Testis (tissue), 3 donors: Measurements from ENCODE around the gene PCSK5. TPM values are rescaled to one million over a fixed set of nuclear protein-coding genes. Genes with fewer than 3 reads are reported as not detected.

Source experiments
- DNase-seq: peaks from one replicate; pipeline ENCODE4 v3.0.0-alpha.2; 2019
- H3K27ac ChIP-seq, 2 donors: fragments of 200-600 bp; sonication (generic); one replicate each; pipeline ENCODE4 v1.5.1; 2019
- H3K27me3 ChIP-seq: fragments of 200-600 bp; sonication (generic); one replicate; pipeline ENCODE4 v1.5.1; 2019
- H3K36me3 ChIP-seq: fragments of 200-600 bp; sonication (generic); one replicate; pipeline ENCODE4 v1.5.1; 2017; ENCODE audit warnings: low read depth; ENCODE audit errors: missing control alignments
- H3K4me1 ChIP-seq: fragments of 200-600 bp; sonication (generic); one replicate; pipeline ENCODE4 v1.5.1; 2019
- H3K4me3 ChIP-seq, 2 donors: fragments of 200-600 bp; sonication (generic); one replicate each; pipeline ENCODE4 v1.5.1; 2017 to 2019
- H3K9me3 ChIP-seq: fragments of 200-600 bp; sonication (generic); one replicate; pipeline ENCODE4 v1.5.1; 2017
- POLR2A ChIP-seq: fragments of 450-650 bp; IDR thresholded peaks from one replicate; pipeline ENCODE4 v1.6.1; 2017; ENCODE audit warnings: antibody characterized with exemption, mild to moderate bottlenecking, moderate library complexity
- WGBS, 2 donors: methylation state at CpG; one replicate each; pipeline ENCODE4 v1.1.5; 2018; 5-methylcytosine and 5-hydroxymethylcytosine counted together
- intact Hi-C: fragments of 100-400 bp; cut with DNase I; formaldehyde crosslinking; loops from one replicate; pipeline ENCODE4 v1.15.1; 2023; ENCODE audit warnings: low total_unique reads
- polyA plus RNA-seq: library from polyadenylated mRNA; stranded (reverse); fragments of 350-450 nt; fragmentation: Illumina TruSeq; extraction: RNeasy Lipid Tissue Mini Kit (QIAGEN cat#74804); gene quantifications from one replicate; pipeline ENCODE4 v1.2.3, GENCODE V29; 2014; ENCODE audit warnings: low read depth, low replicate concordance; ENCODE audit not compliant: insufficient read depth
- total RNA-seq, 2 donors: library from RNA; depleted of rRNA; stranded (reverse); fragments of >200 nt; gene quantifications; one replicate each; pipeline ENCODE4 v1.2.3, GENCODE V29; 2016
- TF ChIP-seq, protein P1 (sequence below), 3 experiments: fragments of 450-650 bp in 2 of 3; fragments of 200-600 bp in 1 of 3; sonication (generic) in 1 of 3; IDR thresholded peaks; one replicate each; pipeline ENCODE4 v1.5.1; 2016 to 2019; ENCODE audit warnings: antibody characterized with exemption in 3 of 3, mild to moderate bottlenecking in 2 of 3, moderate library complexity in 1 of 3

The PCSK5 gene
- total and polyA plus RNA-seq, 3 donors from 2014 or later: 9.4 to 50.6 (median 27.5) TPM

DNA sequence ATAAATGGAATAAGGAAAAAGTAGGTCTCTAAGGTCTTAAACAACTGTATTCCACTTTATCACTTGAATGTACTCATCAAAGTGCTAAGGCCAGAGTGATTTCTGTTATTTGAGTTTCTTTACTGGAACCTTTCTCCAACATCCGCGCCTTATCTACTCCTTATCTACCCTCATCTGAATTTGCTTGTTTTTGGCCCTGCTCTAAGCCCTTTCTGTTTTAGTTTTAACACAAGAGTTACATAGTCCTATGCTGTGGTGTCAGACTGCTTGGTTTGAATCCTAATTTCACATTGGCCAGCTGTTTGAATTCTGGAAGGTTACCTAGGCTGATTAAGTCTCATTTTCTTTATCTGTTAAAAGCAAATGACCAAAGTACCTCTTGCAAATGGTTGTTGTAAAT is 128.3 kb downstream of the PCSK5 start:
- no peak overlapping the region for H3K4me3 ChIP-seq
- intact Hi-C loops: no loop called here
- no peak for DNase-seq
- H3K27me3 ChIP-seq: no peaks in the 10 kb centered on the region
- no peaks in the 10 kb centered on the region for H3K36me3 ChIP-seq
- peaks cover 3% of the 10 kb centered on the region for H3K4me1 ChIP-seq
- 46 to 60% methylated on average over 2 of the region's 2 CpGs for WGBS, 2 donors
- H3K9me3 ChIP-seq: no peaks in the 10 kb centered on the region
- TF ChIP-seq, protein P1, sequence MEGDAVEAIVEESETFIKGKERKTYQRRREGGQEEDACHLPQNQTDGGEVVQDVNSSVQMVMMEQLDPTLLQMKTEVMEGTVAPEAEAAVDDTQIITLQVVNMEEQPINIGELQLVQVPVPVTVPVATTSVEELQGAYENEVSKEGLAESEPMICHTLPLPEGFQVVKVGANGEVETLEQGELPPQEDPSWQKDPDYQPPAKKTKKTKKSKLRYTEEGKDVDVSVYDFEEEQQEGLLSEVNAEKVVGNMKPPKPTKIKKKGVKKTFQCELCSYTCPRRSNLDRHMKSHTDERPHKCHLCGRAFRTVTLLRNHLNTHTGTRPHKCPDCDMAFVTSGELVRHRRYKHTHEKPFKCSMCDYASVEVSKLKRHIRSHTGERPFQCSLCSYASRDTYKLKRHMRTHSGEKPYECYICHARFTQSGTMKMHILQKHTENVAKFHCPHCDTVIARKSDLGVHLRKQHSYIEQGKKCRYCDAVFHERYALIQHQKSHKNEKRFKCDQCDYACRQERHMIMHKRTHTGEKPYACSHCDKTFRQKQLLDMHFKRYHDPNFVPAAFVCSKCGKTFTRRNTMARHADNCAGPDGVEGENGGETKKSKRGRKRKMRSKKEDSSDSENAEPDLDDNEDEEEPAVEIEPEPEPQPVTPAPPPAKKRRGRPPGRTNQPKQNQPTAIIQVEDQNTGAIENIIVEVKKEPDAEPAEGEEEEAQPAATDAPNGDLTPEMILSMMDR (IDR thresholded peaks at IDR 0.05): no peak
- TF ChIP-seq POLR2A: no peak
- H3K27ac ChIP-seq: no peak overlapping the region

DNA sequence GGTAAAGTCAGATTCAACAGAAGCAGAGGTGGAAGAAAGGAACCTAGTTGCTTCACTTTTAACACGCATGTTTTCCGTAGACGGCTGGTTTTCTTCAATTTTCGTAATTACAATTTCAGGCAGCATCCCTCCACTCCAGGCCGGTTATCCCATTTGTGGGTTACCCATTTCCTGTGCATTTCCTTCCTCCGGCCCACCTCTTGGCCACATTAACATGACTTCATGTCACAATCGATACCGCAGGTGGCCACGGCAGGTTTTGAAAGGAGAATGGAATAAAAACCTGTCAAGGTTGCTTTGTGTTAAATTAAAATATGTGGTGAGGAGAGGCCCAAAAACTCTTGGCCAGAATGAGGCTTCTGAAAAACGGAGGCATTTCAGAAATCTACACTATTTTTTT is 130.2 kb downstream of the PCSK5 start:
- Histone ChIP-seq H3K4me1 (peaks cover 3% of the 10 kb centered on the region), H3K9me3 (no peaks in the 10 kb centered on the region), H3K4me3 (no peak overlapping the region), H3K27me3 (no peaks in the 10 kb centered on the region), H3K36me3 (no peaks in the 10 kb centered on the region), H3K27ac (no peak overlapping the region)
- intact Hi-C loops: no loop called here
- TF ChIP-seq POLR2A: no peak
- TF ChIP-seq, protein P1 (IDR thresholded peaks at IDR 0.05): no peak
- 81 to 88% methylated on average over 10 of the region's 10 CpGs for WGBS, 2 donors
- DNase-seq: no peak

DNA sequence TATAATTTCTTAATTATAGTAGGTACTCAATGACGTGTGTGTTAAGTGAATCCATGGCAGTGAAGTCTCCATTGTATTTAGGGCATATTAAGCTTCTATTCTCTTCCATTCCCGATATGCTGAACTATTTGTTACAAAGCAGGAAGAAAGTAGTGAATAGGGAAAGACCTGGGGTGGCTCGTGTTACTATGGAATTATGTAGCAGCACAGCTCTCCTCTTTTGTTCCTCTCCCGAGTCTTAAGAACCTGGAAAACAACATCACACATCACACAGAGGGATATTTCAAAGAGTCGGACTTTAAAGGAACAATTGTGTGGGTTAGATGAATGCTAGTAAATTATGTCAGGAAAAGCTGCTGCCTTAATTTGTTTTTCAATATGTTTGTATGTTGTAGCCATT is 131.8 kb downstream of the PCSK5 start:
- no peak for TF ChIP-seq POLR2A
- TF ChIP-seq, protein P1 (IDR thresholded peaks at IDR 0.05): no peak
- 89 to 92% methylated on average over 5 of the region's 5 CpGs for WGBS, 2 donors
- Histone ChIP-seq H3K9me3 (no peaks in the 10 kb centered on the region), H3K4me1 (peaks cover 3% of the 10 kb centered on the region), H3K27ac (no peak overlapping the region), H3K4me3 (no peak overlapping the region), H3K27me3 (no peaks in the 10 kb centered on the region), H3K36me3 (no peaks in the 10 kb centered on the region)
- intact Hi-C loops: no loop called here
- DNase-seq: no peak

DNA sequence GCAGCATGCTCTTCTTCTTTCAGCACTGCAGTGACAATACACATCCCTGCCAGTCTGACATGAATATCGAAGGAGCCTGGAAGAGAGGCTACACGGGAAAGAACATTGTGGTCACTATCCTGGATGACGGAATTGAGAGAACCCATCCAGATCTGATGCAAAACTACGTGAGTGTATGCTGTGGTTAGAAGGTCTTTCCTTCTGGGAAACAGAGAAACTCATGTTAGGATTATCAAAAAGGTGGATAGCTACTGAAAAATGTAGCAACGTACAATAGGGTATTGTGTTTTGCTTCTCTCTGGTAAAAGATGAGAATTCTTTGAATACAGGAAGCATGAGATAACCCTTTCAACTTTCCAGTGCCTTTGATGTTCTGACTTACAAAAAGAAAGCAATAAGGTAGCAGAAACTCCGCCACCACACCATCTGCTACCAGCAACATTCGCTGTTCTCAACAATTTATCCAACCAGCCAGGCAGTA is 133.3 kb downstream of the PCSK5 start:
- intact Hi-C loops: no loop called here
- TF ChIP-seq POLR2A: no peak
- TF ChIP-seq, protein P1 (IDR thresholded peaks at IDR 0.05): no peak

DNA sequence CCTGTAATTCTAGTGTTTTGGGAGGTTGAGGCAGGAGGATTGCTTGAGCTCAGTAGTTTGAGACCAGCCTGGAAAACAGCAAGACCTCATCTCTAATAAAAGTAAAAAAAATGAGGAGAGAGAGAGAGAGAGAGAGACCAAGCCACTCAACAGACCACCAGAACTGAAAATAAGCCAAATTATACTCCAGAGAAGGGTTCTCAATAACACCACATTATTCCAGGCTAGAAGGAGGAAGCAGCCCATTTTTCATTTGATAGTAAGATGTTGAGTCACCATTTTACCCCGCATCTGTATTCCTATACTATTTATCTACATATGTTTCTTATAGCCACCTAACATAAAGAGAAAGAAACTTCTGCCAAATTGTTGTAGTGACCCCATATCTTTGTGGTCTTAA is 134.8 kb downstream of the PCSK5 start:
- DNase-seq: no peak
- Histone ChIP-seq H3K27me3 (no peaks in the 10 kb centered on the region), H3K36me3 (no peaks in the 10 kb centered on the region), H3K4me1 (no peaks in the 10 kb centered on the region), H3K4me3 (no peak overlapping the region), H3K9me3 (no peaks in the 10 kb centered on the region), H3K27ac (no peak overlapping the region)
- intact Hi-C loops: no loop called here
- 82 to 87% methylated on average over 1 of the region's 1 CpG for WGBS, 2 donors
- no peak for TF ChIP-seq POLR2A
- TF ChIP-seq, protein P1 (IDR thresholded peaks at IDR 0.05): no peak

More for the DNA sequence above, 133.3 kb downstream of the PCSK5 start:
- WGBS, 2 donors: 55 to 57% methylated on average over 7 of the region's 7 CpGs
- DNase-seq: peak; percentile 28
- Histone ChIP-seq H3K4me3 (no peak overlapping the region), H3K4me1 (peaks cover 1% of the 10 kb centered on the region), H3K27me3 (no peaks in the 10 kb centered on the region), H3K9me3 (no peaks in the 10 kb centered on the region), H3K27ac (peak overlapping the region in 1 of 2 donors; percentile 22), H3K36me3 (no peaks in the 10 kb centered on the region)
